Stimulated activated CD8-positive, alpha-beta memory T cell treated with anti-CD3 and anti-CD28 coated beads, Interleukin-15, amount 100 ng/mL, for 24 hours (primary cell): ENCODE results near the gene XNDC1N.
"Not testable (repeated sequence)": the region's sequence is repeated elsewhere in the genome, so short reads cannot be mapped to it uniquely, and the experiment has no call there.

ENCODE experiments used
- DNase-seq: peaks from one replicate; pipeline ENCODE4 v3.0.0-alpha.2; 2020; ENCODE audit warnings: low read depth

Gene XNDC1N

DNA sequence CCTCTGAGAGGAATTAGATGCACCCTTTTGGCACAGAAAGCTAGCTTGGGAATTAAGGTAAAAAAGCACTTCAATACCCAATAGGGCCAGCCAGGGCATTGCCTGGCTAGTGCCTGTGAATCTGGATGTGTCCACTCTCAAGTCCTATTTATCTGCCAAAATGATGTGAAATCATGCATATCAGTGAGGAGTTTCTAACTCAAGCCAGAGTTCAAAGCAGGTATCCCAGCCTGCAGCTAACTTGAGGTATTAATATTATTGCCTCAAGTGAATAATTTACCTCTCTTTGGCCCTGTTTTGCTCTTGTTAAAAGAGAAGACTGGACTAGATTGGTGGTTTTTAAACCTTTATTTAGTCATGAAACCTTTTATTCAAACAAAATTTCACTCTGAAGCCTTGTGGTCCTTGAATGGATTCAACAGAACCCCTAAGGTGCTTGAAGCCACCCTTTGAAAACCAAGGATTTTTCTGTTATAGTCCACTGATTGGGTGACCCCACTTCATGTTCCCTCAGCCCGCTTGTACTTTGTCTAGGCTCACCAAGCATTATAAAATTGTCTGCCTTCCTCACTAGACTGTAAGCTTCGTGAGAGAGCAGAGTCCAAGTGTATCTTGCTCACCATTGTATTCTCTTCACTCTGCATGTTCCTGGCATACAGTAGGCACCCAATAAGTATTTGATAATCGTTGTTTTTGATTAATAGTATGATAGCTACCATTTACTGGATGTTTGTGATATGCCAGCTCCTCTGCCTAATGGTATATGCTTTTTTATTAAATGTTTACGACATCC is 4.9 kb upstream of the XNDC1N start:
- no peak for DNase-seq

DNA sequence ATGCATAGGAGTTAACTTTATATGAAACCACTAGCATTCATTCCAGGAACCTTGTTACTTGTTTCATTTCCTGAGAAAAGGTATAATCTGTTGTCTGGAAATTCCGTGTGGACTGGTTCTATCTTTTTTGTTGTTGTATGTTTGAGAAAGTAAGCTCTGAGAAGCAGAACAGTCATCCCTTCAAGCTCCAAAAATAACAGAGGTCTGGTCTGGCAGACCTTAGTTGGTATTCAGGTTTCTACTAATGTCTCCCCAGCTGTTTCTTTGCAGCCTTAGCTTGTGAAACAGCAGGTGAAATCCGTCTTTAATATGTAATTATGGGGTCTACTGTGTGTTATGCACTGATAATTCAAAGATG is 2.8 kb upstream of the XNDC1N start:
- DNase-seq = no peak

DNA sequence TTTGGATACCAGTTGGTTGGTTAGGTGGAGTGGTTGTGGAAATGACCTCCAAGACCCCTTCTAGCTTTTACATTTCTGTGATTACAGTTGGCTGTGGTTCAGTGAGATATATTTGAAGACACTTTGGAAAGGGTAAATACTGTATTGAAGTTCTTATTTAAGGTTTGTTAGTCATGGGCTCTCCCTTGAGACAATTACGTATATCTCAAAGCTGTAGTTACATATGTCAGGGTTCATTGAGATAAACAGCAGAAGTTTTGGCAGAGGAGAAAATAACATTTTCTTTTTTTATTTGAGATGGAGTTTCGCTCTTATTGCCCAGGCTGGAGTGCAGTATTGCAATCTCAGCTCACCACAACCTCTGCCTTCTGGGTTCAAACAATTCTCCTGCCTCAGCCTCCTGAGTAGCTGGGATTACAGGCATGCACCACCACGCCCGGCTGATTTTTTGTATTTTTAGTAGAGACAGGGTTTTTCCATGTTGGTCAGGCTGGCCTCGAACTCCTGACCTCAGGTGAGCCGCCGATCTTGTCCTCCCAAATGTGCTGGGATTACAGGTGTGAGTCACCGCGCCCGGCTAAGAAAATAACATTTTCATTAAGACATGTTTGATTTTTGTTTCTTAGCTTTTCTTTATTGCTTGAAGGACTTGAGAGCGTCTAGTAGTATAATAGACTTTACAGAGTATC is 2.3 kb upstream of the XNDC1N start:
- no peak for DNase-seq

DNA sequence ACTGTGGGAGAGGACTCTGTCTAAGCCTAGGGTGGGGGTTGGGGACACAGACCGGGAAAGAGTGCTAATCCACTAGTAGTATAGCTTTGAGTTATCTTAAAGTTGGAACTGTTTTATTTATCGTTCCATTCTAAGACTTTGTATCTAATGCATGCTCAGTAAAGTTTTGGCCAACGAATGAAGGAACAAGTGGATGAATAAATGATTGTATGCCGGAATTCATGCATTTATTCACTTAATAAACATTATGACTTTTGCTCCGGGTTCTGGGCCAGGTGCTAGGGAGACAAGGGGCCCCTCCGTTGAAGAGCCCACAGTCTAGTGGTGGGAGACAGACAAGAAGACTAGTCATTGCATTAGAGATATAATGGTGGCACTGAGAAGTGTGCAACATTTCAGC is 1.1 kb upstream of the XNDC1N start:
- DNase-seq = no peak

DNA sequence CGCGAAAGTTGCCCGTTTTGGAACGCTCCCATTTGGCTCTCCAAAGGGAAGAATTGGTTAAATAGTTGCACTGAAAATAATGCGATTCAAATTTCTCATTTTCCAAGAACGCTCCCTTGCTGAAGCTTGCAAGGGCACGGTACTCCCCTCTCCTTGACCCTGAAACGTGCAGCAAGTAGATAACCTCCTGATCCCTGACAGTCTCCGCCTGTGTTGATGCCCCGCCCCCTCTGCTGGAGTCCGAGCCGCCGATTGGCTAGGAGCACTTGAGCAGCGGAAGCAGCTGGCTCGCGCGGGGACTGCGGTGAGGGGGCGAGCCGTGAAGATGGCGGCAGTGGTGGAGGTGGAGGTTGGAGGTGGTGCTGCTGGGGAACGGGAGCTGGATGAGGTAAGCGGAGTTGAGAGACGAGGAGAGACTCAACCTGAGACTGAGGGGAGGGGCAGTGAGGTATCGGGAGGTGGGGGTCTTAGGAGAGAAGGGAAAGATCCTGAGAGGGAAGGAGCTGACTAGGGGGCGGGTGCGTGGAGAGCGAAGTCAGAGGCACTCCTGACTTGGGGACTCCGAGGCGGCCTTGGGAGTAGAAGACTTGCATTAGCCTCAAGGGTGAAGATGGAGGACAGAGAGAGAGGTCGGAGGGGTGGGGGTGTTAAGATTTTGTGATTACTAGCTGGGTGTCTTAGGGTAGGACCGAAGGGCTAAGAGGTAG is 496 bp upstream of the XNDC1N start, which contains the start of gene RNF121:
Gene RNF121, plus strand, starts transcription at position 310 of the 707 bp plus-strand sequence. Its CDS starts 16 bp downstream, at position 326.
- peak; percentile 85 for DNase-seq

DNA sequence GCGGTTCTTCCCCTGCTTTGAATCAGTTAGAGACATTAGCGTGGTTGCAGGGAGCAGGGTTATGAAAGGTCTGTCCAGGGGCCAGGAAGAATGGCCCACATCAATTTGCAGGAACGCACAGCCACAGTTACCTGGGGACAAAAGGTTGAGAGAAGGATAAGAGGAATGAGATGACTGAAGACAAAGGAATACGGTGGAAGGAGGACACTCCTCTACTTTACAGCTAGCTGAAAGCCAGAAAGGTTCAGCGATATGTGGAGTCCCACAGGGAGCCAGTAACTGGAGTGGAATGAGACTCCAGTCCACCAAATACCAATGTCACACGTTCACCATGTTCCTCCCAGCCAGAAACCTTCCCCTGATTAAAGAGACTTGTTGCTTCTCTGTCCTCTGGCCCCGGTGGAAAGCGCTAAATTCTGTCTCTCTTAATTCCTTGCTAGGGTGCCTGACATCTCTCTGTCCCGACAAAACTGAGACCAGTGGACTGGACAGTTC is 10.7 kb downstream of the XNDC1N start:
- no peak for DNase-seq

DNA sequence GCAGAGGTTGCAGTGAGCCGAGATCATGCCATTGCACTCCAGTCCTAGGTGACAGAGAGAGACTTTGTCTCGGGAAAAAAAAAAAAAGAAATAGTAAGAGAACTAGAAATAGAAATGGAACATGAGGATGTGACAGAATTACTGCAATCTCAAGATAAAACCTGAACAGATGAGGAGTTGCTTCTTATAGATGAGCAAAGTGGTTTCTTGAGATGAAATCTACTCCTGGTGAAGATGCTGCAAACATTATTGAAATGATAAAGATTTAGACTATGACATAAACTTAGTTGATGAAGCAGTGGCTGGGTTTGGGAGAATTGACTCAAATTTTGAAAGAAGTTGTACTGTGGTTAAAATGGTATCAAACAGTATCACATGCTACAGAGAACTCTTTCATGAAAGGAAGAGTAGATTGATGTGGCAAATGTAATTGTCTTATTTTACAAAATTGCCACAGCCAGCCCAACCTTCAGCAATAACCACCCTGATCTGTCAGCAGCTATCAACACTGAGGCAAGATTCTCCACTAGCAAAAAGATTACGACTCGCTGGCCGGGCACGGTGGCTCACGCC is 13.7 kb downstream of the XNDC1N start:
- no peak for DNase-seq

DNA sequence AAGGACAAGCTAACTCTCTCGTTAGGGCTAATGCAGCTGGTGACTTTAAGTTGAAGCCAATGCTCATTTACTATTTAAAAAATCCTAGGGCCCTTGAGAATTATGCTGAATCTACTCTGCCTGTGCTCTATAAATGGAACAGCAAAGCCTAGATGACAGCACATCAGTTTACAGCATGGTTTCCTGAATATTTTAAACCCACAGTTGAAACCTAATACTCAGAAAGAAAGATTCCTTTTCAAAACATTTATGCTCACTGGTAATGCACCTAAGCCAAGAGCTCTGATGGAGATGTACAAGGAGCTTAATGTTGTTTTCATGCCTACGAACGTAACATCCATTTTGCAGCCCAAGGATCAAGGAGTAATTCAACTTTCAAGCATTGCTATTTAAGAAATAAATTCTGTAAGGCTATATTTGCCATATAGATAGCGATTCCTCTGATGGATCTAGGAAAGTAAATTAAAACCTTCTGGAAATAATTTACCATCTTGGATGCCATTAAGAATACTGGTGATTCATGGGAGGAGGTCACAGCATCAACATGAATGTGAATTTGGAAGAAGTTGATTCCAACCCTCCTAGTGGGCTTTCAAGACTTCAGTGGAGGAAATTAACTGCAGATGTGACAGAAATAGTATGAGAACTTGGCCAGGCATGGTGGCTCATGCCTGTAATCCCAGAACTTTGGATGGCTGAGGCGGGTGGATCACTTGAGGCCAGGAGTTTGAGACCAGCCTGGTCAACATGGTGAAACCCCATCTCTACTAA is 14.5 kb downstream of the XNDC1N start:
- no peak for DNase-seq

DNA sequence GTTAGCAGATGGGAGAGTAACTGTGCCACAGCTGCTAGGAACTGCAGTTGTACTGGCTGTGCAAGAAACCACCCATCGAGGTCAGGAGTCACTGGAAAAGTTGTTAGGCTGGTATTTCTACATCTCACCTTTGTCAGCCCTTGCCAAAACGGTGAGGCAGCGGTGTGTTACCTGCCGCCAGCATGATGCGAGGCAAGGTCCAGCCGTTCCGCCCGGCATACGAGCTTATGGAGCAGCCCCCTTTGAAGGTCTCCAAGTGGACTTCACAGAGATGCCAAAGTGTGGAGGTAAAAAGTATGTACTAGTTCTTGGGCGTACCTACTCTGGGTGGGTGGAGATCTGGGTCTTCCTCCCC is 16.4 kb downstream of the XNDC1N start:
- not testable (repeated sequence) for DNase-seq

DNA sequence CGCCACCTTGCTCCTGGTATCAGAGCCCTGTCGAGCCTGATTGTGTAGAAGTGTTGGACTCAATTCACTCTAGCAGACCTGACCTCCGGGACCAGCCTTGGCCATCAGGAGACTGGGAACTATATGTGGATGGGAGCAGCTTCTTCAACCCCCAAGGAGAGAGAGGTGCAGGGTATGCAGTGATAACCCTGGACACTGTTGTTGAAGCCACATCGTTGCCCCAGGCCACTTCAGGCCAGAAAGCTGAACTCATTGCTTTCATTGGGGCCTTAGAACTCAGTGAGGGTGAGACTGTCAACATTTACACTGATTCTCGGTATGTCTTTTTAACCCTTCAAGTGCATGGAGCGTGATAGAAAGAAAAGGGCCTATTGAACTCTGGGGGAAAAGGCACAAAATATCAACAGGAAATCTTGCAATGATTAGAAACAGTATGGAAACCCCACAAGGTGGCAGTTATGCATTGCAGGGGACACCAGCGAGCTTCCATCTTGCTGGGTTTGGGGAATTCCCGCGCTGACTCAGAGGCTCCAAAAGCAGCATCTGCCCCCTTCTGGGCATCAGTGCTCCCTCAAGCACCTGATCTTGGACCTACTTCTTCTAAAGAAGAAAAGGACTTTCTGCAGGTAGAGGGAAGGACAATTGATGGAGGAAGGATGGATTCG is 16.9 kb downstream of the XNDC1N start:
- DNase-seq = peak; percentile 27

DNA sequence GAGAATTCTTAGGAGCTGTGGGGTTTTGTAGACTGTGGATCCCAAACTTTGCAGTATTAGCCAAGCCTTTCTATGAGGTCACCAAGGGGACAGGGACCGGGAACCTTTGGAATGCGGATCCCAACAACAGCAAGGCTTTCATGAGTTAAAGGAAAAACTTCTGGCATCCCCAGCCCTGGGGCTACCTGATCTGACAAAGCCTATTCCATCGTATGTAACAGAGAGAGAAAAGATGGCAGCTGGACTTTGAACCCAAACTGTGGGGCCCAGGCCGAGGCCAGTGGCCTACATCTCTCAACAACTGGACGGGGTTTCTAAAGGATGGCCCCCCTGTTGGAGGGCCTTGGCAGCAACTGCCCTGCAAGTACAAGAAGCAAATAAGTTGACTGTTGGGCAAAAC is 17.6 kb downstream of the XNDC1N start:
- not testable (repeated sequence) for DNase-seq

DNA sequence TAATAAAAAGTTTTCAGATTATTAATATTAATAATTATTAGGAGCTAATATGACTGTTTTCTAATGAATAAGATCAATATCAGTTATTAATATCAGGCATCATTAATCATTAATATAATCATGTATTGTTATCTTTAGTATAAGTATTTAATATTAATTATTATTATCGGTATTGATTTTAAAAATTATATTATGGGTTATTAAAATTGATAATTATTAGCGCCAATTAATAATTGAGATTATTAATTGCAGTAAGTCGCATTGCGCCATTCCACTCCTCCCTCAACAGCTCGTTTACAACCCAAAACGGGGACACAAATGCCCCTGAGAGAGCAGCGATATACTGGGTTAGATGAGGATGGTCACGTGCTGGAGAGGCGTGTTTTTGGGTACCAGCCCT is 20.2 kb downstream of the XNDC1N start:
- no peak for DNase-seq

DNA sequence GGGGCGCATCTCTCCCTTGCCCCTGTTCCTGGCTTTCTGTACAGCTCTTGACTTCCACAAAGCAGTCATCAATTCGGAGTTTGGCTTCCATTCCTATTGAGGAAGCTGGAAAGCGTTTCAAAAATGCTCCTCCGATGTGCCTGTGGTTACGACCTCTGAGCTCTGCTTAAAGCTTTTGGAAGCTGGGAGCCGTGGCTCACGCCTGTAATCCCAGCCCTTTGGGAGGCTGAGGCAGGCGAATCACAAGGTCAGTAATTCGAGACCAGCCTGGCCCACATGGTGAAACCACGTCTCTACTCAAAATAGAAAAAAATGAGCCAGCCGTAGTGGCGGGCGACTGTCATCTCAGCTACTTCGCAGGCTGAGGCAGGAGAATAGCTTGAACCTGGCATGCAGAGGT is 27.3 kb downstream of the XNDC1N start:
- not testable (repeated sequence) for DNase-seq

DNA sequence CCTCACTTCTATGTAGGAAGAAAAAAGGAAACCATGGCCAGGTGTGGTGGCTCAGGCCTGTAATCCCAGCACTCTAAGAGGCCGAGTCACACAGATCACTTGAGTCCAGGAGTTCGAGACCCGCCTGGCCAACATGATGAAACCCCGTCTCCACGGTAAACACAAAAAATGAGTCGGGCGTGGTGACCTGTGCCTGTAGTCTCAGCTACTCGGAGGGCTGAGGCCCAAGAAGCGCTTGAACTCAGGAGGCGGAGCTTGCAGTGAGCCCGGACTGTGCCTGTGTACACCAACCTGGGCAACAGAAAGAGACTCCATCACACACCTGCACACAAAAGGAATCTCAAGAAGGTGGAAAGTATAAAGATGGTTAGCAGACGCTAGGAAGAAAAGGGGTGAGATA is 32.4 kb downstream of the XNDC1N start:
- DNase-seq = no peak

DNA sequence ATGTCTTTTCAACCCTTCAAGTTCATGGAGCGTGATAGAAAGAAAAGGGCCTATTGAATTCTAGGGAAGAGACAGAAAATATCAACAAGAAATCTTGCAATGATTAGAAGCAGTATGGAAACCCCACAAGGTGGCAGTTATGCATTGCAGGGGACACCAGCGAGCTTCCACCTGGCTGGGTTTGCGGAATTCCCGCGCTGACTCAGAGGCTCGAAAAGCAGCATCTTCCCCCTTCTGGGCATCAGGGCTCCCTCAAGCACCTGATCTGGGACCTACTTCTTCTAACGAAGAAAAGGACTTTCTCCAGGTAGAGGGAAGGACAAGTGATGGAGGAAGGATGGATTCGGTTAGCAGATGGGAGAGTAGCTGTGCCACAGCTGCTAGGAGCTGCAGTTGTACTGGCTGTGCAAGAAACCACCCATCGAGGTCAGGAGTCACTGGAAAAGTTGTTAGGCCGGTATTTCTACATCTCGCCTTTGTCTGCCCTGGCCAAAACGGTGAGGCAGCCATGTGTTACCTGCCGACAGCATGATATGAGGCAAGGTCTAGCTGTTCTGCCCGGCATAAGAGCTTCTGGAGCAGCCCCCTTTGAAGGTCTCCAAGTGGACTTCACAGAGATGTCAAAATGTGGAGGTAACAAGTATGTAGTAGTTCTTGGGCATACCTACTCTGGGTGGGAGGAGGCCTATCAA is 39.1 kb downstream of the XNDC1N start:
- not testable (repeated sequence) for DNase-seq

DNA sequence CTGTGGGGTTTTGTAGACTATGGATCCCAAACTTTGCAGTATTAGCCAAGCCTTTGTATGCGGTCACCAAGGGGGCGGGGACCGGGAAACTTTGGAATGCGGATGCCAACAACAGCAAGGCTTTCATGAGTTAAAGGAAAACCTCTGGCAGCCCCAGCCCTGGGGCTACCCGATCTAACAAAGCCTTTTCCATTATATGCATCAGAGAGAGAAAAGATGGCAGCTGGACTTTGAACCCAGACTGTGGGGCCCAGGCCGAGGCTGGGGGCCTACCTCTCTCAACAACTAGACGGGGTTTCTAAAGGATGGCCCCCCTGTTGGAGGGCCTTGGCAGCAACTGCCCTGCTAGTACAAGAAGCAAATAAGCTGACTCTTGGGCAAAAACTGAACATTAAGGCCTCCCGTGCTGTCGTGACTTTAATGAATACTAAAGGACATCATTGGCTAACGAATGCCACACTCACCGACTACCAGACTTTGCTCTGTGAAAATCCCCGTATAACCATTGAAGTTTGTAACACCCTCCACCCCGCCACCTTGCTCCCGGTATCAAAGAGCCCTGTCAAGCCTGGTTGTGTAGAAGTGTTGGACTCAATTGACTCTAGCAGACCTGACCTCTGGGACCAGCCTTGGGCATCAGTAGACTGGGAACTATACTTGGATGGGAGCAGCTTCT is 39.9 kb downstream of the XNDC1N start:
- not testable (repeated sequence) for DNase-seq

DNA sequence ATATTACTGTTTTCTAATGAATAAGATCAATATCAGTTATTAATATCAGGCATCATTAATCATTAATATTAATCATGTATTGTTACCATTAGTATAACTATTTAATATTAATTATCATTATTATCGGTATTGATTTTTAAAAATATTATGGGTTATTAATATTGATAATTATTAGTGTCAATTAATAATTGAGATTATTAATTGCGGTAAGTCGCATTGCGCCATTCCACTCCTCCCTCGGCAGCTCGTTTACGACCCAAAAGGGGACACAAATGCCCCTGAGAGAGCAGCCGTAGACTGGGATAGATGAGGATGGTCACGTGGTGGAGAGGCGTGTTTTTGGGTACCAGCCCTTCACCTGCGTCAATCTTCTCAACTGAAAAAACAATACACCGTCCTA is 42.6 kb downstream of the XNDC1N start:
- not testable (repeated sequence) for DNase-seq
